ENCODE measurements around the gene NRN1L.

Gene NRN1L

GRCh38 chr16:67926181-67926750 lies 41.6 kb downstream of the NRN1L start:
- Histone ChIP-seq H2BK5ac (ENCODE audit: low read depth, low read length, poor library complexity) (no peak overlapping the region), H3K4me1 (ENCODE audit: control insufficient read depth in 1 of 2, insufficient read depth in 2 of 2, low read length in 2 of 2) (no peaks in the 10 kb centered on the region), H3K18ac (ENCODE audit: low read length) (no peak overlapping the region), H3K4me3 (ENCODE audit: low read depth, low read length) (no peak overlapping the region), H3K4ac (ENCODE audit: low read depth, low read length) (no peak overlapping the region), H3K27me3 (ENCODE audit: insufficient read depth, low read length) (no peaks in the 10 kb centered on the region), H3K79me2 (ENCODE audit: control insufficient read depth, insufficient read depth, low read length, poor library complexity) (no peaks in the 10 kb centered on the region), H3K9ac (ENCODE audit: low read length) (no peak overlapping the region), H2BK120ac (ENCODE audit: insufficient read depth, low read length, poor library complexity) (no peak overlapping the region), H3K79me1 (ENCODE audit: low read length) (no peaks in the 10 kb centered on the region), H3K14ac (ENCODE audit: low read length) (no peak overlapping the region), H3K23ac (ENCODE audit: low read length) (no peak overlapping the region), H4K91ac (ENCODE audit: low read depth, low read length) (no peak overlapping the region), H2AFZ (ENCODE audit: insufficient read depth, low read length, poor library complexity) (no peak overlapping the region), H3K9me3 (ENCODE audit: insufficient read depth, low read depth, low read length) (peaks cover 6% of the 10 kb centered on the region), H3K4me2 (ENCODE audit: low read length) (no peak overlapping the region), H4K8ac (ENCODE audit: low read depth, low read length) (no peak overlapping the region), H4K12ac (ENCODE audit: low read depth, low read length) (no peak overlapping the region), H3K27ac (ENCODE audit: low read depth, low read length) (no peak overlapping the region), H3K36me3 (ENCODE audit: control insufficient read depth in 1 of 2, insufficient read depth in 2 of 2, low read length in 2 of 2) (peaks cover 18 to 20% of the 10 kb centered on the region in 2 experiments), H2BK12ac (ENCODE audit: low read length) (no peak overlapping the region), H2AK5ac (ENCODE audit: low read length) (no peak overlapping the region)
- DNase-seq = no peak
- WGBS (ENCODE audit: extremely low coverage, insufficient coverage, insufficient read length) = no CpG with 5 or more reads among the region's 13 CpGs

DNA sequence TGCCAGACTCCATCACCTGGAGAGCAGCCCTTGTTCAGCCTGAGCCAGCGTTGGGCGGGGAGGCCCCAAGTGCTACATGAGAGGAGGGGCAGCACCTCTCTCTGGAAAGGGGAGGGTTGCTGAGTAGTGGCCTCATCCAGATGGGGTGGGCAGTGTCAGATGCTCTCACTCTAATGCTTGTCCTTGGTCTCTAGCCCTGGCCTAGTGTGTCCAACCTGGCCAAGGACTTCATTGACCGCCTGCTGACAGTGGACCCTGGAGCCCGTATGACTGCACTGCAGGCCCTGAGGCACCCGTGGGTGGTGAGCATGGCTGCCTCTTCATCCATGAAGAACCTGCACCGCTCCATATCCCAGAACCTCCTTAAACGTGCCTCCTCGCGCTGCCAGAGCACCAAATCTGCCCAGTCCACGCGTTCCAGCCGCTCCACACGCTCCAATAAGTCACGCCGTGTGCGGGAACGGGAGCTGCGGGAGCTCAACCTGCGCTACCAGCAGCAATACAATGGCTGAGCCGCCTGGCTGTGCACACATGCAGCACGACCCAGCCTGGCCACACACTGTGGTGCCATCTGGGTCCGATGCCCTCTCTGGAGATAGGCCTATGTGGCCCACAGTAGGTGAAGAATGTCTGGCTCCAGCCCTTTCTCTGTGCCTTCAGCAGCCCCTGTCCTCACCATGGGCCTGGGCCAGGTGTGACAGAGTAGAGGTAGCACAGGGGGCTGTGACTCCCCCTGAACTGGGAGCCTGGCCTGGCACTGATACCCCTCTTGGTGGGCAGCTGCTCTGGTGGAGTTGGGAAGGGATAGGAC lies 42.7 kb downstream of the NRN1L start:
- no peak overlapping the region for H2BK12ac ChIP-seq (ENCODE audit: low read length)
- H2BK5ac ChIP-seq (ENCODE audit: low read depth, low read length, poor library complexity) = no peak overlapping the region
- H3K9ac ChIP-seq (ENCODE audit: low read length) = no peak overlapping the region
- H3K4me1 ChIP-seq (ENCODE audit: control insufficient read depth in 1 of 2, insufficient read depth in 2 of 2, low read length in 2 of 2) = no peaks in the 10 kb centered on the region
- no peak overlapping the region for H3K18ac ChIP-seq (ENCODE audit: low read length)
- no peak overlapping the region for H3K23ac ChIP-seq (ENCODE audit: low read length)
- H3K36me3 ChIP-seq (ENCODE audit: control insufficient read depth in 1 of 2, insufficient read depth in 2 of 2, low read length in 2 of 2) = peaks cover 18 to 20% of the 10 kb centered on the region in 2 experiments
- no peak overlapping the region for H4K91ac ChIP-seq (ENCODE audit: low read depth, low read length)
- H2AFZ ChIP-seq (ENCODE audit: insufficient read depth, low read length, poor library complexity) = no peak overlapping the region
- no peak overlapping the region for H3K4me3 ChIP-seq (ENCODE audit: low read depth, low read length)
- no peak overlapping the region for H2BK120ac ChIP-seq (ENCODE audit: insufficient read depth, low read length, poor library complexity)
- no peaks in the 10 kb centered on the region for H3K79me1 ChIP-seq (ENCODE audit: low read length)
- H3K14ac ChIP-seq (ENCODE audit: low read length) = no peak overlapping the region
- no peaks in the 10 kb centered on the region for H3K27me3 ChIP-seq (ENCODE audit: insufficient read depth, low read length)
- peaks cover 6% of the 10 kb centered on the region for H3K9me3 ChIP-seq (ENCODE audit: insufficient read depth, low read depth, low read length)
- DNase-seq = peak in 1 of 2 donors; percentile 16
- H2AK5ac ChIP-seq (ENCODE audit: low read length) = no peak overlapping the region
- H3K4me2 ChIP-seq (ENCODE audit: low read length) = no peak overlapping the region
- H3K27ac ChIP-seq (ENCODE audit: low read depth, low read length) = no peak overlapping the region
- no CpG with 5 or more reads among the region's 22 CpGs for WGBS (ENCODE audit: extremely low coverage, insufficient coverage, insufficient read length)
- H3K4ac ChIP-seq (ENCODE audit: low read depth, low read length) = no peak overlapping the region
- H4K8ac ChIP-seq (ENCODE audit: low read depth, low read length) = no peak overlapping the region
- H4K12ac ChIP-seq (ENCODE audit: low read depth, low read length) = no peak overlapping the region
- no peaks in the 10 kb centered on the region for H3K79me2 ChIP-seq (ENCODE audit: control insufficient read depth, insufficient read depth, low read length, poor library complexity)

DNA sequence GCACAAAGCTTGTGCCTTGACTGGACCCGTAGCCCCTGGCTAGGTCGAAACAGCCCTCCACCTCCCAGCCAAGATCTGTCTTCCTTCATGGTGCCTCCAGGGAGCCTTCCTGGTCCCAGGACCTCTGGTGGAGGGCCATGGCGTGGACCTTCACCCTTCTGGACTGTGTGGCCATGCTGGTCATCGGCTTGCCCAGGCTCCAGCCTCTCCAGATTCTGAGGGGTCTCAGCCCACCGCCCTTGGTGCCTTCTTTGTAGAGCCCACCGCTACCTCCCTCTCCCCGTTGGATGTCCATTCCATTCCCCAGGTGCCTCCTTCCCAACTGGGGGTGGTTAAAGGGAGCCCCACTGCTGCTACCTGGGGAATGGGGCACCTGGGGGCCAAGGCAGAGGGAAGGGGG lies 43.5 kb downstream of the NRN1L start:
- Histone ChIP-seq H2BK5ac (ENCODE audit: low read depth, low read length, poor library complexity) (no peak overlapping the region), H4K91ac (ENCODE audit: low read depth, low read length) (no peak overlapping the region), H3K27me3 (ENCODE audit: insufficient read depth, low read length) (no peaks in the 10 kb centered on the region), H3K36me3 (ENCODE audit: control insufficient read depth in 1 of 2, insufficient read depth in 2 of 2, low read length in 2 of 2) (peaks cover 17 to 20% of the 10 kb centered on the region in 2 experiments), H2AK5ac (ENCODE audit: low read length) (no peak overlapping the region), H3K4ac (ENCODE audit: low read depth, low read length) (no peak overlapping the region), H4K8ac (ENCODE audit: low read depth, low read length) (no peak overlapping the region), H4K12ac (ENCODE audit: low read depth, low read length) (no peak overlapping the region), H3K4me1 (ENCODE audit: control insufficient read depth in 1 of 2, insufficient read depth in 2 of 2, low read length in 2 of 2) (no peaks in the 10 kb centered on the region), H3K9ac (ENCODE audit: low read length) (no peak overlapping the region), H3K14ac (ENCODE audit: low read length) (no peak overlapping the region), H3K79me2 (ENCODE audit: control insufficient read depth, insufficient read depth, low read length, poor library complexity) (no peaks in the 10 kb centered on the region), H3K4me2 (ENCODE audit: low read length) (no peak overlapping the region), H3K79me1 (ENCODE audit: low read length) (no peaks in the 10 kb centered on the region), H2BK12ac (ENCODE audit: low read length) (no peak overlapping the region), H2AFZ (ENCODE audit: insufficient read depth, low read length, poor library complexity) (no peak overlapping the region), H3K9me3 (ENCODE audit: insufficient read depth, low read depth, low read length) (peaks cover 6% of the 10 kb centered on the region), H2BK120ac (ENCODE audit: insufficient read depth, low read length, poor library complexity) (no peak overlapping the region), H3K18ac (ENCODE audit: low read length) (no peak overlapping the region), H3K27ac (ENCODE audit: low read depth, low read length) (no peak overlapping the region), H3K4me3 (ENCODE audit: low read depth, low read length) (no peak overlapping the region), H3K23ac (ENCODE audit: low read length) (no peak overlapping the region)
- no peak for DNase-seq
- WGBS (ENCODE audit: extremely low coverage, insufficient coverage, insufficient read length) = no CpG with 5 or more reads among the region's 7 CpGs

DNA sequence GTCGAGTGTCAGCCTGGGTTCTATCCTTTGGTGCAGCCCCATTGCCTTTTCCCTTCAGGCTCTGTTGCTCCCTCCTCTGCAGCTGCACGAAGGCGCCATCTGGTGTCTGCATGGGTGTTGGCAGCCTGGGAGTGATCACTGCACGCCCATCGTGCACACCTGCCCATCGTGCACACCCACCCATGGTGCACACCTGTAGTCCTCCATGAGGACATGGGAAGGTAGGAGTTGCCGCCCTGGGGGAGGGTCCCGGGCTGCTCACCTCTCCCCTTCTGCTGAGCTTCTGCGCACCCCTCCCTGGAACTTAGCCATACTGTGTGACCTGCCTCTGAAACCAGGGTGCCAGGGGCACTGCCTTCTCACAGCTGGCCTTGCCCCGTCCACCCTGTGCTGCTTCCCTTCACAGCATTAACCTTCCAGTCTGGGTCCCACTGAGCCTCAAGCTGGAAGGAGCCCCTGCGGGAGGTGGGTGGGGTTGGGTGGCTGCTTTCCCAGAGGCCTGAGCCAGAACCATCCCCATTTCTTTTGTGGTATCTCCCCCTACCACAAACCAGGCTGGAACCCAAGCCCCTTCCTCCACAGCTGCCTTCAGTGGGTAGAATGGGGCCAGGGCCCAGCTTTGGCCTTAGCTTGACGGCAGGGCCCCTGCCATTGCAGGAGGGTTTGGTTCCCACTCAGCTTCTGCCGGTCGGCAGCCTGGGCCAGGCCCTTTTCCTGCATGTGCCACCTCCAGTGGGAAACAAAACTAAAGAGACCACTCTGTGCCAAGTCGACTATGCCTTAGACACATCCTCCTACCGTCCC lies 44.1 kb downstream of the NRN1L start:
- no peak overlapping the region for H4K91ac ChIP-seq (ENCODE audit: low read depth, low read length)
- H3K36me3 ChIP-seq (ENCODE audit: control insufficient read depth in 1 of 2, insufficient read depth in 2 of 2, low read length in 2 of 2) = peaks cover 11 to 14% of the 10 kb centered on the region in 2 experiments
- WGBS (ENCODE audit: extremely low coverage, insufficient coverage, insufficient read length) = no CpG with 5 or more reads among the region's 16 CpGs
- no peak overlapping the region for H4K12ac ChIP-seq (ENCODE audit: low read depth, low read length)
- H3K4me3 ChIP-seq (ENCODE audit: low read depth, low read length) = no peak overlapping the region
- no peak overlapping the region for H3K23ac ChIP-seq (ENCODE audit: low read length)
- no peak overlapping the region for H3K18ac ChIP-seq (ENCODE audit: low read length)
- no peak overlapping the region for H3K4ac ChIP-seq (ENCODE audit: low read depth, low read length)
- H3K14ac ChIP-seq (ENCODE audit: low read length) = no peak overlapping the region
- no peak overlapping the region for H2AFZ ChIP-seq (ENCODE audit: insufficient read depth, low read length, poor library complexity)
- H3K4me1 ChIP-seq (ENCODE audit: control insufficient read depth in 1 of 2, insufficient read depth in 2 of 2, low read length in 2 of 2) = no peaks in the 10 kb centered on the region
- no peaks in the 10 kb centered on the region for H3K79me1 ChIP-seq (ENCODE audit: low read length)
- no peaks in the 10 kb centered on the region for H3K27me3 ChIP-seq (ENCODE audit: insufficient read depth, low read length)
- no peak overlapping the region for H2BK5ac ChIP-seq (ENCODE audit: low read depth, low read length, poor library complexity)
- peak; percentile 63 to 84 for DNase-seq
- H3K4me2 ChIP-seq (ENCODE audit: low read length) = no peak overlapping the region
- no peak overlapping the region for H2BK12ac ChIP-seq (ENCODE audit: low read length)
- H3K9me3 ChIP-seq (ENCODE audit: insufficient read depth, low read depth, low read length) = peaks cover 6% of the 10 kb centered on the region
- H2AK5ac ChIP-seq (ENCODE audit: low read length) = no peak overlapping the region
- no peak overlapping the region for H3K27ac ChIP-seq (ENCODE audit: low read depth, low read length)
- H3K9ac ChIP-seq (ENCODE audit: low read length) = no peak overlapping the region
- H2BK120ac ChIP-seq (ENCODE audit: insufficient read depth, low read length, poor library complexity) = no peak overlapping the region
- H3K79me2 ChIP-seq (ENCODE audit: control insufficient read depth, insufficient read depth, low read length, poor library complexity) = no peaks in the 10 kb centered on the region
- H4K8ac ChIP-seq (ENCODE audit: low read depth, low read length) = no peak overlapping the region
